GM06990 (cell line): Measurements from ENCODE around the gene OR8D1.

Experiments used
- DNase-seq: peaks from one replicate; pipeline ENCODE4 v3.0.0-alpha.2; 2011; ENCODE audit not compliant: insufficient read length; ENCODE audit errors: extremely low read depth
- H3K27me3 ChIP-seq: replicated peaks from 2 replicates; pipeline ENCODE4 v1.6.0; 2011; ENCODE audit warnings: low read length; ENCODE audit not compliant: control insufficient read depth, insufficient read depth
- H3K36me3 ChIP-seq: 2 replicates; pipeline ENCODE4 v1.5.1; 2011; ENCODE audit warnings: low read length; ENCODE audit not compliant: control insufficient read depth, insufficient read depth
- H3K4me3 ChIP-seq: replicated peaks from 2 replicates; pipeline ENCODE4 v1.5.1; 2011; ENCODE audit warnings: low read depth, mild to moderate bottlenecking, control low read depth, low read length
- CTCF ChIP-seq: IDR thresholded peaks from 2 replicates; pipeline ENCODE4 v1.5.1; 2011; ENCODE audit warnings: low read length, control low read depth, mild to moderate bottlenecking, inconsistent platforms; ENCODE audit not compliant: insufficient read depth, poor library complexity, severe bottlenecking

The OR8D1 gene

GRCh38 chr11:124307093-124307492 lies 6.7 kb downstream of the OR8D1 start:
- DNase-seq: no peak
- H3K27me3 ChIP-seq: no peaks in the 10 kb centered on the region; the same call in 1 of the 2 replicates
- no peak overlapping the region for H3K4me3 ChIP-seq
- TF ChIP-seq CTCF: no peak
- H3K36me3 ChIP-seq: no peaks in the 10 kb centered on the region

- no peaks in the 10 kb centered on the region; the same call in 1 of the 2 replicates for H3K27me3 ChIP-seq
- TF ChIP-seq CTCF: no peak
- no peak for DNase-seq
- H3K4me3 ChIP-seq: no peak overlapping the region
- no peaks in the 10 kb centered on the region for H3K36me3 ChIP-seq
These were observed 11.2 kb downstream of the OR8D1 start for GRCh38 chr11:124302347-124303125.

GRCh38 chr11:124301548-124301947 lies 12.2 kb downstream of the OR8D1 start:
- H3K36me3 ChIP-seq: no peaks in the 10 kb centered on the region
- no peak for DNase-seq
- no peak for TF ChIP-seq CTCF
- H3K4me3 ChIP-seq: no peak overlapping the region
- no peaks in the 10 kb centered on the region; the same call in 1 of the 2 replicates for H3K27me3 ChIP-seq

GRCh38 chr11:124297921-124298320 lies 15.8 kb downstream of the OR8D1 start:
- no peak for DNase-seq
- TF ChIP-seq CTCF: no peak
- Histone ChIP-seq H3K36me3 (no peaks in the 10 kb centered on the region), H3K4me3 (no peak overlapping the region), H3K27me3 (no peaks in the 10 kb centered on the region)

- H3K4me3 ChIP-seq: no peak overlapping the region
- no peak for DNase-seq
- no peak for TF ChIP-seq CTCF
- H3K36me3 ChIP-seq: no peaks in the 10 kb centered on the region
- H3K27me3 ChIP-seq: no peaks in the 10 kb centered on the region
These were observed 17.7 kb downstream of the OR8D1 start for GRCh38 chr11:124296016-124296415.
